Activated CD4-positive, alpha-beta memory T cell treated with anti-CD3 and anti-CD28 coated beads for 36 hours (primary cell): Measurements from ENCODE around the gene FER. TPM values are rescaled to one million over a fixed set of nuclear protein-coding genes. Genes with fewer than 3 reads are reported as not detected.
"Not testable (repeated sequence)": the region's sequence is repeated elsewhere in the genome, so short reads cannot be mapped to it uniquely, and the experiment has no call there.

Experiments used
- CTCF ChIA-PET: fragments of 350-600 bp; sonication (Branson Sonifier 250); formaldehyde crosslinking; loops from one replicate; lab custom pipeline; 2021; ENCODE audit warnings: antibody characterized with exemption, inconsistent platforms; lab: Charles Lee
- POLR2A ChIA-PET: fragments of 350-600 bp; sonication (Branson Sonifier 250); formaldehyde crosslinking; loops from one replicate; lab custom pipeline; 2021; ENCODE audit warnings: antibody characterized with exemption; lab: Charles Lee
- DNase-seq: peaks from one replicate; pipeline ENCODE4 v3.0.0-alpha.2; 2020
- H3K27ac Mint-ChIP-seq: one replicate; pipeline ENCODE4 v1.8.0; 2021; ENCODE audit warnings: mixed read lengths
- H3K27me3 Mint-ChIP-seq: one replicate; pipeline ENCODE4 v1.8.0; 2021; ENCODE audit warnings: mixed read lengths
- H3K36me3 Mint-ChIP-seq: one replicate; pipeline ENCODE4 v1.8.0; 2021; ENCODE audit warnings: mixed read lengths
- H3K4me1 Mint-ChIP-seq: one replicate; pipeline ENCODE4 v1.8.0; 2021; ENCODE audit warnings: low read depth, mixed read lengths
- H3K4me3 Mint-ChIP-seq: one replicate; pipeline ENCODE4 v1.8.0; 2021; ENCODE audit warnings: mild to moderate bottlenecking, mixed read lengths
- H3K9me3 Mint-ChIP-seq: one replicate; pipeline ENCODE4 v1.8.0; 2021; ENCODE audit warnings: mixed read lengths
- intact Hi-C: fragments of 100-400 bp; cut with micrococcal nuclease; formaldehyde crosslinking; loops from one replicate; pipeline ENCODE4 v1.15.1; 2023
- total RNA-seq, 2 experiments: library from RNA; stranded (reverse); gene quantifications; one replicate each; pipeline ENCODE4 v1.2.3, GENCODE V29; 2021

FER gene
- total RNA-seq, 2 experiments from 2014 or later: 9.1 to 9.5 TPM

GRCh38 chr5:108748401-108749127 lies 867 bp downstream of the FER start:
- Mint-ChIP-seq H3K27ac (peak overlapping the region; percentile 88), H3K27me3 (peaks cover 3% of the 10 kb centered on the region), H3K4me1 (peaks cover 9% of the 10 kb centered on the region), H3K4me3 (peak overlapping the region; percentile 94), H3K36me3 (no peaks in the 10 kb centered on the region), H3K9me3 (no peaks in the 10 kb centered on the region)
- intact Hi-C loops: loop anchor here (1.0 to 10.0 kb wide), 8 partner anchors 20 to 1336 kb away; partner anchors contain the start of genes FBXL17 and MAN2A1
- ChIA-PET POLR2A (interaction anchor here (0.9 to 2.0 kb wide), 3 partner anchors 20 to 941 kb away, joined by 3 to 11 read pairs (median 8); partner anchors contain the start of genes FBXL17 and MAN2A1), CTCF (interaction anchor here (1.5 kb wide), 1 partner anchor 20 kb away, joined by 4 read pairs; no protein-coding TSS in a partner anchor)
- peak; percentile 98 for DNase-seq

GRCh38 chr5:108749128-108749861 lies 1.6 kb downstream of the FER start:
- intact Hi-C loops: loop anchor here (2.0 to 10.0 kb wide), 5 partner anchors 43 to 1336 kb away; partner anchors contain the start of gene FBXL17
- no peaks in the 10 kb centered on the region for H3K36me3 Mint-ChIP-seq
- H3K9me3 Mint-ChIP-seq: no peaks in the 10 kb centered on the region
- CTCF ChIA-PET: interaction anchor here (1.0 kb wide), 2 partner anchors 68 kb away, joined by 3 read pairs; no protein-coding TSS in a partner anchor
- DNase-seq: no peak
- peaks cover 15% of the 10 kb centered on the region for H3K4me1 Mint-ChIP-seq
- peak overlapping the region; percentile 36 for H3K27ac Mint-ChIP-seq
- POLR2A ChIA-PET: interaction anchor here (0.9 to 2.0 kb wide), 3 partner anchors 20 to 940 kb away, joined by 3 to 11 read pairs (median 8); partner anchors contain the start of genes FBXL17 and MAN2A1
- peaks cover 1% of the 10 kb centered on the region for H3K27me3 Mint-ChIP-seq
- H3K4me3 Mint-ChIP-seq: peak overlapping the region; percentile 94

GRCh38 chr5:108753331-108753730 lies 5.6 kb downstream of the FER start:
- peaks cover 1% of the 10 kb centered on the region for H3K27me3 Mint-ChIP-seq
- ChIA-PET CTCF (interaction anchor here (0.9 kb wide), 1 partner anchor 18 kb away, joined by 4 read pairs; no protein-coding TSS in a partner anchor), POLR2A (no interaction called here)
- DNase-seq: no peak
- intact Hi-C loops: no loop called here
- H3K4me3 Mint-ChIP-seq: no peak overlapping the region
- peaks cover 12% of the 10 kb centered on the region for H3K4me1 Mint-ChIP-seq
- H3K36me3 Mint-ChIP-seq: no peaks in the 10 kb centered on the region
- H3K27ac Mint-ChIP-seq: no peak overlapping the region
- no peaks in the 10 kb centered on the region for H3K9me3 Mint-ChIP-seq

- no peak overlapping the region for H3K27ac Mint-ChIP-seq
Measured at GRCh38 chr5:108753877-108754276, 6.2 kb downstream of the FER start.

DNA sequence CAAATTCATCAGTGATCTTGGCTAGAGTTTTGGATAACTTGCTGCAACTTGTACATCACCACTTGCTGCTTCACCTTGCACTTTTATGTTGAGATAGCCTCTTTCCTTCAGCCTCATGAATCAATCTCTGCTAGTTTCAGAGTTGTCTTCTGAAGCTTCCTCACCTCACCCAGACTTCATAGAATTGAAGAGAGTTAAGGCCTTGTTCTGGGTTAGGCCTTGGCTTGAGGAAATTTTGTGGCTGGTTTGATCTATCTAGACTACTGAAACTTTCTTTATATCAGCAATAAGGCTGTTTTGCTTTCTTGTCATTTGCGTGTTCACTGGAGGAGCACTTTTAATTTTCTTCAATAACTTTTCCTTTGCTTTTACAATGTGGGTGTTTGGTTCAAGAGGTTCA lies 12.8 kb downstream of the FER start:
- no peak for DNase-seq
- peaks cover 6% of the 10 kb centered on the region for H3K4me1 Mint-ChIP-seq
- H3K9me3 Mint-ChIP-seq: peaks cover 5% of the 10 kb centered on the region
- no peak overlapping the region for H3K27ac Mint-ChIP-seq
- H3K36me3 Mint-ChIP-seq: peaks cover 6% of the 10 kb centered on the region
- CTCF ChIA-PET: no interaction called here
- H3K4me3 Mint-ChIP-seq: no peak overlapping the region
- POLR2A ChIA-PET: no interaction called here
- intact Hi-C loops: no loop called here
- H3K27me3 Mint-ChIP-seq: peaks cover 2% of the 10 kb centered on the region

More at GRCh38 chr5:108753877-108754276, 6.2 kb downstream of the FER start:
- no peak for DNase-seq
- H3K36me3 Mint-ChIP-seq: no peaks in the 10 kb centered on the region
- H3K4me3 Mint-ChIP-seq: no peak overlapping the region
- no peaks in the 10 kb centered on the region for H3K9me3 Mint-ChIP-seq
- H3K4me1 Mint-ChIP-seq: peaks cover 12% of the 10 kb centered on the region
- ChIA-PET POLR2A (no interaction called here), CTCF (no interaction called here)
- intact Hi-C loops: no loop called here
- H3K27me3 Mint-ChIP-seq: peaks cover 1% of the 10 kb centered on the region

GRCh38 chr5:108762660-108763059 lies 15.0 kb downstream of the FER start:
- Mint-ChIP-seq H3K36me3 (peaks cover 6% of the 10 kb centered on the region), H3K9me3 (peaks cover 5% of the 10 kb centered on the region), H3K4me3 (no peak overlapping the region), H3K4me1 (peaks cover 6% of the 10 kb centered on the region), H3K27me3 (peaks cover 2% of the 10 kb centered on the region), H3K27ac (no peak overlapping the region)
- ChIA-PET POLR2A (no interaction called here), CTCF (no interaction called here)
- no peak for DNase-seq
- intact Hi-C loops: no loop called here

DNA sequence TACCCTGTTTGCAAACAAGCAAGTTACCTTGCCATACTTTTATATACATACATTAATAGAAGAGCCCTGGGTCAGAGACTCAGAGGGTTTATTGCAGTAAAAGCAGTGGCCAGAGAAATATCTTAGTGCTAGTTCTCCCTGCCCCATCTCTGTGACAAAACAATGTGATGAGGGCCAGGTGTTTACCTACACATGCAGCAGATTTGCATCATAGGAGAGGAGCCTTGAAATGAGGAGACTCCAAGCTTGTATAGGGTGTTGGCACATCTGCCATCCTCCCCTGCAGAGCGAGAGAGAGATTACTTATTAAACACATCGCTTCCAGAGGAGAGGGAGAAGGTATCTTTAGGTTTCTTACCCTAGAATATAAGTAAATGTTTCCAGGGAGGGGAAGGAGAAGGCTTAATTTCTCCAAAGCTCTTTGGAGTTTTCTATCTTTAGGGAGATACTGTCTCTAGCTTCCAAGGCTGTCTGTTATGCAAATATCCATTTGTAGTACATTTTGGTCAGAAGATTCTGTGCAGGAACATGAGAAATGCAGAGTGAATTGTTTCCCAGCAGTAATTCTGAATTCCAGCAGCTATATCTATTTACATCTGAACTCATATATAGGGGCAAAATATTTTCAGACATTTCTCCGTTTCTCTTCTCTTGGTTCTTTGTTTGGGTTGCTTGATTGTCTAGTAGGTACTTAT lies 15.7 kb downstream of the FER start:
- intact Hi-C loops: no loop called here
- peaks cover 5% of the 10 kb centered on the region for H3K9me3 Mint-ChIP-seq
- H3K27ac Mint-ChIP-seq: no peak overlapping the region
- H3K4me1 Mint-ChIP-seq: peaks cover 6% of the 10 kb centered on the region
- H3K27me3 Mint-ChIP-seq: peaks cover 2% of the 10 kb centered on the region
- ChIA-PET POLR2A (no interaction called here), CTCF (no interaction called here)
- no peak overlapping the region for H3K4me3 Mint-ChIP-seq
- peaks cover 6% of the 10 kb centered on the region for H3K36me3 Mint-ChIP-seq
- no peak for DNase-seq

DNA sequence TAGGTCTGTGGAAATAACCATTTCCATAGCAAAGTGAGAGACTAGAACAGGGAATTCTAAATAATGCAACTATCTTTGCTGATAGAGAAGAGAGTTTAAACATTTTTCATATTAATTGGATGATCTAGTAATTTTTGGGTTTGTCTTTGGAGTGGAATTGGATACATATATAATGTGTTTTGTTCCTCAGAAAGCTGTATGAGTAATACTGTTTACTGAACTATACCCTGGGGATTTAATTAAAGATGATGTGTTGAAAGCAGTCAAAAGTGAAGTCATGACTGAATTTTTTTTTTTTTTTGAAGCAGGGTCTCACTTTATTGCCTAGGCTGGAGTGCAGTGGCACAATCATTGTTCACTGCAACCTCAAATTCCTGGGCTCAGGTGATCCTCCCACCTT lies 17.9 kb downstream of the FER start:
- no peaks in the 10 kb centered on the region for H3K9me3 Mint-ChIP-seq
- no peak for DNase-seq
- CTCF ChIA-PET: no interaction called here
- peaks cover 6% of the 10 kb centered on the region for H3K4me1 Mint-ChIP-seq
- peaks cover 2% of the 10 kb centered on the region for H3K36me3 Mint-ChIP-seq
- H3K4me3 Mint-ChIP-seq: no peak overlapping the region
- H3K27me3 Mint-ChIP-seq: peaks cover 2% of the 10 kb centered on the region
- intact Hi-C loops: no loop called here
- POLR2A ChIA-PET: interaction anchor here (0.7 kb wide), 1 partner anchor 38 kb away, joined by 4 read pairs; no protein-coding TSS in a partner anchor
- H3K27ac Mint-ChIP-seq: no peak overlapping the region

GRCh38 chr5:108766916-108767315 lies 19.2 kb downstream of the FER start:
- intact Hi-C loops, H3K4me1 Mint-ChIP-seq, H3K27ac Mint-ChIP-seq, H3K27me3 Mint-ChIP-seq, H3K36me3 Mint-ChIP-seq, POLR2A ChIA-PET, DNase-seq, H3K4me3 Mint-ChIP-seq, CTCF ChIA-PET, H3K9me3 Mint-ChIP-seq: not testable (repeated sequence)

DNA sequence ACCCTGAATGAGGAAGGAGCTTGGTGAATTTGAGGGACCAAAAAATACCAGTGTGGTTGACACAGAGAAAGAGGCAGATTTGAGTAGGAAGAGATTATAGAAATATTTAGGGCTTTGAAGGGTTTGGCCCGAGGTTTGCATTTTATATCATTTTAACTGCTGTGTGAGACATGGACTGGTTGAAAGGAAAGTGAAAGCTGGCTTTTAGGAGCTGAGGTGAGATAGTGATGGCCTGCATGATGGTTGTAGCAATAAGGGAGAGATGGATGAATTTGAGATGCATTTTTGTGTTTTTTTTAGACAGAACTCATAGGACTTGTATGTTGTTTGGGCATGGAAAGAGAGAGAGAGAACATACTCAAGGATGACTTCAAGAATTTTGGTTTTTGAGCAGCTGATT lies 21.7 kb downstream of the FER start:
- Mint-ChIP-seq H3K4me3 (no peak overlapping the region), H3K27ac (no peak overlapping the region), H3K36me3 (peaks cover 14% of the 10 kb centered on the region), H3K9me3 (peaks cover 4% of the 10 kb centered on the region), H3K27me3 (no peaks in the 10 kb centered on the region), H3K4me1 (peaks cover 6% of the 10 kb centered on the region)
- intact Hi-C loops: no loop called here
- no peak for DNase-seq
- CTCF ChIA-PET: interaction anchor here (1.0 kb wide), 1 partner anchor 16 kb away, joined by 4 read pairs; no protein-coding TSS in a partner anchor
- POLR2A ChIA-PET: no interaction called here

DNA sequence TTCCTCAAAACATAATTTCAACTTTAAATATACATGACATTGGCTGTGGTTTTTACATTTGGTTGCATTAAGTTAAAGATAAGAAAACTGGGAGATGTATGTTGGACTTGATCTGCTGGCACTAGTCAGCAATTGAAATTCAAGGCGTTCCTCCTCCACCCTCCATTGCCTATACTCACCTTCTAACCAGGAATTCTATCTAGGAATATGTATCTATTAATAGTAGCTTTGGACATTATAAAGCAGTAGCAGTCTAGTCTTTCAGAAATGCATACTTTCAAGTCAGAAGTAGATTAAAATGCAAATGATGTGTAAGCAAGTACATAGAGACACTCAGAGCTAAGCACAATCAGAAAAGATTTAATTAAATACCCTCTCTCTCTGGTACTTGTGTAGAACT lies 24.9 kb downstream of the FER start:
- DNase-seq: no peak
- CTCF ChIA-PET: no interaction called here
- H3K4me3 Mint-ChIP-seq: no peak overlapping the region
- H3K27ac Mint-ChIP-seq: no peak overlapping the region
- intact Hi-C loops: no loop called here
- POLR2A ChIA-PET: no interaction called here
- peaks cover 20% of the 10 kb centered on the region for H3K36me3 Mint-ChIP-seq
- H3K9me3 Mint-ChIP-seq: peaks cover 8% of the 10 kb centered on the region
- no peaks in the 10 kb centered on the region for H3K27me3 Mint-ChIP-seq
- H3K4me1 Mint-ChIP-seq: peaks cover 6% of the 10 kb centered on the region

GRCh38 chr5:108773330-108773729 lies 25.6 kb downstream of the FER start:
- intact Hi-C loops: no loop called here
- peaks cover 6% of the 10 kb centered on the region for H3K4me1 Mint-ChIP-seq
- no peak for DNase-seq
- peaks cover 8% of the 10 kb centered on the region for H3K9me3 Mint-ChIP-seq
- no peaks in the 10 kb centered on the region for H3K27me3 Mint-ChIP-seq
- H3K4me3 Mint-ChIP-seq: no peak overlapping the region
- CTCF ChIA-PET: no interaction called here
- H3K36me3 Mint-ChIP-seq: peaks cover 20% of the 10 kb centered on the region
- POLR2A ChIA-PET: no interaction called here
- H3K27ac Mint-ChIP-seq: no peak overlapping the region
